HT-29 (cell line): ENCODE results near the gene NXPH2. TPM values are rescaled to one million over a fixed set of nuclear protein-coding genes. Genes with fewer than 3 reads are reported as not detected.

Experiments
- DNase-seq: peaks from one replicate; pipeline ENCODE4 v3.0.0-alpha.2; 2015; ENCODE audit warnings: low spot score
- total RNA-seq: library from RNA; depleted of rRNA; stranded (reverse); fragments of >200 nt; shearing (Covaris generic); gene quantifications from 2 replicates; pipeline ENCODE4 v1.2.3, GENCODE V29; 2014; rRNA removed

The NXPH2 gene
- not detected in 2 replicates for total RNA-seq

DNA sequence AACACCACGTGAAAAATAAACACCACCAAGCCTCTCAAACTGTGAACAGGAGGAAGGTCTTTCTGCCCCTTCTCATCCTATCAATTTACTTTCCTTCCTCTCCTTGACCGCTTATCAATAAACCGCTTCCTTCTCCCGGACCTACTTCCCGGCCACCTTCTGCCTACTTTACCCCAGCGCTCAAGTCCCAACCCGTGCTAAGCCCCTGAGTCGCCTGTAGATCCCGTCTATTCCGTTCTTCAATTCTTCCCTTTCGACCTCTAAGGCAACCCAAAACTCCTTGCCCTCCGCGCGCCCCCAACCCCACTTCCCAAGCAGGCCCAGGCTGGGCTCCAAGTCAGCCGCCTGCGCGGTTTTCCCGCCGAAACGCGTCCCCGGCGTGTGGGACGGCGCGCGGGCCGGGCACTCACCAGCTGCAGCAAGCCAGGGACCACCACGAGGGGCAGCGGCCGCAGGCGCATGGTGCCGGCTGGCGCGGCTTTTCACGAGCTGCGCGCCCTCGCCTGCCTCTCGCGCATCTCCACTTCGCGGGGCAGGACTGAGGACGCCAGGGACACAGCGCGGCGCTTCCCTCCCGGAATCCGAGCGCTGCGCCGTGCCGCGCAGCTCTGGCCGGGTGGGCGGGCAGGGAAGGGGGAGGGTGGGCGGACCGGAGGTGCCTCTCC is at the start of gene NXPH2:
NXPH2 (minus strand) TSS at position 610 of the 665 bp plus-strand sequence; CDS start at position 461, 149 bp downstream.
- DNase-seq: no peak

DNA sequence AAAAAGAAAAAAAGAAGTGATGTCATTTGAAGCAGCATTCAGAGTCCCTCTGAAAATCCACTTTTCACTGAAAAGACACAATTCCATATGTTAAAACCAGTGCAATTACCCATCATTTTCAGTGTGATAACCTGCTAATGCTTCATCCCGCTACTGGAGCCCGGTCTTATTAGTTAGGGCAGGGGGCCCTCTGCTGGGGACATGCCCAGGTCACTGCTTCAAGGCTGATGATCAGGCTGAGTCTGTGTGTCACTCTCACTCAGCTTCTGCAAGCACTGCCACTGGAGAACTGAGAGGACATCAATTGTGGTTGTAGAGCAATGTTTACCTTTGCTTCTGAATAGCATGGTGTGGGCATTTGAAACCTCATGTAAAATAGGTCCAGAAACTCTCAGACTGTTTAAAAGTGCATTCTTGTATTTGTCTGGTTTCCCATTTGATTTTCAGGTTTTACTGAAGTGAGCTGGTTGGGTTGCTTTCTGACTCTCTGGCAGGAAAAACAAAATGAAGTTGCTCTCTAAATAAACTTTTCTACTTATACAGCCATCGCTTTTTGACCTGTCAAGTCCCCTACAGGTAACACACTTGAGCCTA is 49.2 kb upstream of the NXPH2 start:
- peak; percentile 69 for DNase-seq

DNA sequence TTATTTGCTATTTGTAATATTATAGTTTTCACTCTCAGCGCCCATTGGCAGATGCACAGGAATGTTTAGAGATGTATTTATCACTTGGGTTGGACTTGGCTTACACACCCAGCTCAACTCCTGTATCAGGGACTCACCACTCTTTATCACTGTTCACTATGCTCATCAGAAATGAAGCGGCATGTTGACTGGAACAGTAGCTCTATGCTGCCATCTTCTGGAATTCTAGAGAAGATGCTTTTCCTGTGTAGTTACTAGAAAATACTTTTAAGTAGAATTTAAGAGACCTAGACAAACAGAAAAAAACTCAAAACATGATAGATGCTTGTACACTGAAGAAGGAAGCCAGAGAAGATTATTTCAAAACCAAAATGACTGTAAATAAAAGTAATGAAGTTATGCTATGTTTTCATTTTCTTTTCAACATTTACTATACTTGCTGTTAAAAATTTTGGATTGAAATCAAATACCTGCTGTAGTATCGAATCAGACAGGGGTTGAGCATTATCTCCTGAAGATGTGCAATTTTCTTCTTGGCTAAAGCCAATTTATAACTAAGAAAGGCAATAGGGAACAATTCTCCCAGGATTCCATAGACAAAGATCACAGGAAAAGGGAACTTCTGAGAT is 47.4 kb upstream of the NXPH2 start:
- peak; percentile 86 for DNase-seq

DNA sequence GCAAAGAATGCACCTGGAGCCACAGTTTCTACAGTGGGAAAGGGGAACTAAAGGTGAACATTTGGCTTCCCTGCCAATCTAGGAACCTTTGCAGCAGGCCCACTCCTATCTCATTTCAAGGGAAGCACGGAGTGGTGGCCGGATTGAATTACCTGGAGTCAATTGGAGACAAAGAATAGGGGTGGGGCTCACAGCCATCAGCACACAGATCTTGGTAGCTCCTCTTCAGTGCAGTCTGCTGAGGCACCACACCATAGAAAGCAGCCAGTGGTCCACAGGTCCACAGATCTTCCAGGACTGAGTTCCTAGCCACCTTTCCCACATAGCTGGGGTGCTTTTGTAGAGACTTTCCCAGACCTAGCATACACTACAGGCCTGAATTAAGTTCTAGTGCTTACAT is 43.5 kb upstream of the NXPH2 start:
- DNase-seq: no peak

DNA sequence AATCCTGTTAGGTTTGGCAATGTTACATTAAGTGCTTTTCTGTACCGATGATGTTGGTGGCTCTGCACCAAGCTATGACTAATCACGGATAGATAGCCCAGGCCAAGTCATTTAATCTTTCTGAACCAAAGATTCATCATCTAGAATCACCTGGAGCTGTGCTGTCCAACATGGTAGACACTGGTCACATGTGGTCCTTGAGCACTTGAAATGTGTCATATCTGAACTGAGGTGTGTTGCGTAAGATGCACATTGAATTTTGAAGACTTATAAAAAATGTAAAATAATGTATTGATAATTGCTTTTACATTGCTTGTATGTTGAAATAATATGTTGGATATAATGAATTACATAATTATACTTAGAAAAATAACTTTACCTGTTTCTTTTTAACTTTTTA is 39.8 kb upstream of the NXPH2 start:
- DNase-seq: no peak

DNA sequence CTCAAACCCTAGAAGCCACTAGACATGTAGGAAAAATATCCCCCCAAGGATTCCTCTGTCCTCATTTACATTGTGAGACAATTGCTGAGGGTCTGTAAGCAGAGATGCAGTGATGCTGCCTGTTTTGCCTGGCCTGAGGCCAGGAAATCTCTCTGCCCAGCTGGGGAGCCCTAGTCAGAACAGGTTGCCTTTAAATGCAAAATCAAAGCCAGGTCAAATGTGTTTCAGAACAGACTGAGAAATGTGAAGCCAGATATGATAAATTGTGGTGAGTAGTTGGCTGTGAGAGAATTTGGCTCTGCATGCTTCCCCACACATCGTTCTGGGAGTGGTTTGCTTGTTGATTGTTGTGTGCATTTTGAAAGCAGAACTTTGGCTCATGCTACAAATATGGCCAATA is 38.4 kb upstream of the NXPH2 start:
- DNase-seq: no peak

DNA sequence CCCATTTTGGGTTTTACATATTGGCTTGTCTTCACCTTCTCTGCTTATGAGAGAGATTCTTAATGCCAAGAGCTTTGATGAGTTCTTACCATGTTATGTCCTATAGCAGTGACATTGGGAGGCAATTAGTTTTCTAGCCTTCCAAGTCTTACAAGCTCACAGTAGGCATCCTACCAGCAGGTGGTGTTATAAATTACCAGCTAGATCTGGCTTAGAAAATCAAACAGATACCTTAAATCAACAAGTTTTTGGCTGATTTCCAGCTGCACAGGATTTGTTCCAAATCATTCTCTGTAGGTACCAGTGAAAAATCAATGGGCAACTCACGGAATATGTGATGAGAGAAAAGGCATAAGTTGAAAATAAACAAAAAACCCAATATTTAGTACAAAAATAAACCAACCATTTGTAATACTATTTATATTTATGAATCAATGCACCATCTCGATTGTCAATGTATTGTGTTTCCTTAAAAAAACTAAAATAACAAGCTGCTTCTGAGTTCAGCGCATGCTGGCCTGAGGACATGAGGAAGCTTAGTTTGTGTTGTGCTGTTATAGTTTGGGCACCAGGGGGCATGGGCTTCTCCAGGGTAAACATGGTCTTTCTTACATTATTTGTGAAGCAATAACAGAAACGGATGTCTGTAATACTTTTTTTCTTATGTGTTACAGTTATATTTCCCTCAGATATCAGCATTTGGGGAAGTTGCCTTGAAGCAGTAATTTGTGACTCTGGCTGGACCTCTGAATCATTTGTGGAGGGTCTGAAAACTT is 34.1 kb upstream of the NXPH2 start:
- DNase-seq: peak; percentile 33

DNA sequence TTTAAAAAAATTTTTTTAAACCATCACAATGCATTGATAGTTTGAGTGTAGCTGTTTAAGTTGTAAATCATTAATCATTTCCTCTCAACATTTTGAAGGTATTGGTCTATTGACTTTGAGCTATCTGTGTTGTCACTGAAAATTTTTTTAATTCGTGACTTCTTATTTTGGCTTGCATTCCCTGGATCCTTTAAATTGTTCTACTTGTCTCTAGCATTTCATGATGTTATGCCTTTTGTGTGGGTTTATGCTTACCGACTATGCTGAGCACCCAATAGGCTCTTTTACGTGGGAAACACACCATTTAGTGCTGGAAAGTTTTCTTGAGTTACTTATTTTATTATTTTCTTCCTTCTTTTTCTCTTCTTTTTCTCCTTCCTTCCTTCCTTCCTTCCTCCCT is 31.2 kb upstream of the NXPH2 start:
- DNase-seq: no peak

DNA sequence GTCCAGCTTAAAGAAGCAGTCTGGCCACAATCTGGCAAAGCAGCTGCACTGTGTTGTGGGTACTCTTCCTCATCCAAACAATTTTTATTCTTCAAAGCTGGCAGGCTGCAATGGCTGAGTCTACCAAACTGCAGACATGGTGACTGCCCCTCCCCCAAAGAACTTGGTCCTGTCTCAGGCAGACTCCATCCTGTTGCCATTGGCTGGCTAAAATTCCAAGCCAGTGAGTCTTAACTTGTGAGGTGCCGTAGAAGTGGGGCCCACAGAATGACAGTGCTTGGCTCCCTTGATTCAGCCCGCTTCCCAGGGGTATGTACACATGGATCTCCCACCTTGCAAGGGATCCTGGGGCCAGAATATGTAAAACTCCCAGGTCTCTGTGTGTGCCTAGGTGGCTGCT is 14.5 kb upstream of the NXPH2 start:
- DNase-seq: no peak

DNA sequence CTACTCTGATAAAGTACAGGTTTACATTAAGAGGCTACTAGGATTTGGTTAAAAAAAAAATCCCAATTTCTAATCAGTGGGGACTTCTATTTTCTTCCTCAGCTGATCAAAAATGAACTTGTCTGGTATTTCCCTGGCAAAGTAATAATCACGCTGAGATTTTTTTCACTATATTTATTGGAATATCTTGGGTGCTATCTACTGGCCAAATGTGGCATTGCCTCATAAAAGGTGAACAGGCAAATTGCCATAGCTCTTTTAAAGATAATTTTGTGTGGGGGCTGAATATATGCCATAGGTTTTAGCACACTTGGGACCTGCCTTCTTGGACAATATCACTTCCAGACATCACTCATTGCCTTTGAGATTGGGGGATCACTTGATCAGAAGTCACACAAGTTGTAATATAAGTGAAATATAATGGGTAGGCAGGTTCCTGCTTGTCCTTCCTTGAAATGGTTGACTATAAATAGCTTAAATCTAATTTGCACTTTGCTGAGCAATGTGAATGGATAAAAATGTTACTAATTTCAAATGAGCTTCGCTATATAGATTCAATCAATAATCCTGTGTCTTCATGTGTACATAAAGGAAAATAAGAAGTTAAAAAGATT is 7.0 kb upstream of the NXPH2 start:
- peak; percentile 47 for DNase-seq

DNA sequence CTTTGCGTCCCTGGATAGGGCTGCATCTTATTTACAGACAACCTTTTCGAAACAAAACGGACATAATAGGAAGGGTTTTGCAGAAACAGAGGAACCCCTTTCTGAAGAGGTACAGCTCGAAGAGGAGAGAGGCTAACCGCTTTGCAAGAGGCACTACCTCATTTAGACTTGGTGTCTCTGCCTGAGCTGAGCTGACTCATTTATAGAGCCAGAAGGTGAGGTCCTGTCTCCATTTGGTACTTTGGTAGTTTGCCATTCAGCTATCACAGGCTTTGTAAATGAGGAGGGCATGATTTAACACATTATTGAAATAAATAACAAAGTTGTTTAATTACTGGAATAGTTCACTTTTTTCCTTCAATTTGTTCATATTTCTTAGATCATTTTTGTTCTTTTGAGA is 2.2 kb upstream of the NXPH2 start:
- no peak for DNase-seq

DNA sequence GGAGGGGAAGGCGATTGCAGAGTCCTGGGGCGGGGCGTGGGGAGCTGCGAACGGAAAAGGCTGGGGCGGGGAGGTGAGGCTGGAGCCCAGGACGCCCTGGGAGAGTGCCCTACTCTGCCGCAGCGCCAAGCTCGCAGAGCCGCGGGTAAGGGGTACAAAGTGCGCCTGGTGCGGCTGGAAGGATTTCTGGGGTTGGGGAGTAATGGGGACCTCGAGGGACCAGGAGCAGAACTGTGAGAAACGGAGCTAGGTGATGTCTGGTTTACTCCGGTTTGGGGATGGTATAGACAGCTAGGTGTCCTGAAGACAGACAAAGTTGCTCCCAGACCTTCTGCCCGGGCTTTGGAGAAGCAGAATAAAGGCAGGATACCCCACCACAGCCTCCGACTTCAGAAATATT is 718 bp upstream of the NXPH2 start:
- DNase-seq: no peak

DNA sequence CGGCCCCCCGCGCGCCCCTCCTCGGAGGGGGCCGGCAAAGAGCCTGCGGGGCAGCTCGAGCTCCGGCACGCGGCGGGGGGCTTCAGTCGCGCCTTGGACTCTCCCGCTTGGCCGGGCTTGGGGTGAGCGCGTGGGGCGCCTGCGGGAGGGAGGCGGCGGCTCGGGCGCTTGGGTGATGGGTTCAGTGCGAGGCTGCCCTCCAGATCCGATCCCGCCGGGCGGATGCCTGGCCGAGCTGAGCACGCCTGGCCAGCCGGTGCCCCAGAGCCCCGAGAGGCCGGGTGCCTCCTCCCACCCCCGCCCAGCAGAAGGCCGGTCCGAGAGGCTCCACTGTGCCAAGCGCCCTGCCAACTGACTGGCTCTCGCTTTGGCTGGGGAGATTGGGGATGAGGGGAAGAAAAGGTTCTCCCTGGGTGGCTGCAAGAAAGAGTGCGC is 273 bp upstream of the NXPH2 start:
- DNase-seq: no peak

DNA sequence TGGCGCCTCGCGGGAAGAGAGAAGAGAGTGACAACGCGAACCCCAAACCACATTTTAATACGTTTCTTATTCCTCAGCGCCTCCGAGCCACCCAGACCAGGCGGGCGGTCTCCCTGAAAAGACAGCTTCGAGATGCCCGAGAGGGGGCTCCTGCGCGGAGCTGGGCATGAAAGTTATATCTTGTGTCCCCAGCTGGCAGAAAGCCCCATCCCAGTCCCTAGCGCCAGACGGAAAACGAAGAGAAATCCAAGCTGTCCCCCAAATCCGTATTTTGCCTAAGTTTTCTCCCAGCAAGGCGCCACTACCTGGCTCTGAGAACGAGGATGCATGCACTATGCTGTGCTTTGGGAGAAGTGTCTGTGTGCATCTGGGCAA is 797 bp downstream of the NXPH2 start:
- DNase-seq: no peak

DNA sequence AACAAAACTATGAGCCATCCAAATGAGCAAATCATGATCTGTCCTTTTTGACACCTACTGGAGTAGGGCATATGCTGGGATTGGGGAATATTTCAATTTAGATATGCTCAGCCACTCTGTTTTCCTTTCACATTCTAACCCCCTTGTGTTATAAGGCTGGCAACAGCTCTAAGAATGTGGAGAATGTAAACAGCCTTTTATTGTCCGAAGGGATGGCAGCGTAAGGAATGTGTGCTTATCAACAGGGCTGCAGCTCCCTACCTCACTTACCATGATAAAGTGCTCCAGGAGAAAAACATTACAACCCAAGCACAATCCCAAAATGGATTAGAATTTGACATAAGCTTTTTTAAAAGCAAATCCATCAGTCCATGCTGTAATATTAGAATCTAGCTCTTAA is 2.2 kb downstream of the NXPH2 start:
- no peak for DNase-seq

DNA sequence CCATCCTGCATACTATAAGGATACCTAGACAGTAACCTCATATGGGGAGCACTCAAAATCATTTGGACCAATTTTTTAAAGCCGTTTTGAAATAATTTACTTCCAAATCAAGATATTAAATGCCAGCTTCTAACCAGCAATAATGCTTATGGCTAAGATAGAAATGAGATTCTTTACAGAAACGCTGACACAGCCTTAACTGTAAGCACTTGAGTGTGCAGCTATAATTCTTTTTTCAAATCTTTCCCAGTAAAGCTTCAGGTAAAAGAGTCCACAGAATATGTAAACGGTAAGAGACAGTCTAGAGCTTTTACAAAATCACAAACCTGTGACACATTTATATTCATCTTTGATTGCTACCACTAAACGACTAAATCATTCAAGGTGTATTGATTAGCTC is 4.5 kb downstream of the NXPH2 start:
- no peak for DNase-seq

DNA sequence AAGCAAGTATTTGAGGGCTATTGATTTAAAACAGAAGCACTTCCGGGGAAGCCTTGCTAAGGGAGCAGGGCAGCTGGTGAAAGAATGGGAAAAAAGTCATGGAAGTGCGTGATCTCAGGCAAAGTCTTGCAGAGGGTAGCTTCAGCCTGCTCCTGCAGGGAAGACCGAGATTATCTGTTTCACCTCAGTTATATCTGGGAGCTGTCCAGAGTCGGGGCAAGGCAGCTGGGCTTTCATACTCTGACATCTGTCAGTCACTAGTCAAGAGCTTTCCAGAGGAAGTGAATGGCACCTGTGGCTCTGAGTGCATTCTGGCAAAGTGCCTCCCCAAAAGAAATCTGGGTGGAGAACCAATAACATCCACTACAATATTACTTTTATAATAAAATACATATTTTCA is 8.7 kb downstream of the NXPH2 start:
- no peak for DNase-seq

DNA sequence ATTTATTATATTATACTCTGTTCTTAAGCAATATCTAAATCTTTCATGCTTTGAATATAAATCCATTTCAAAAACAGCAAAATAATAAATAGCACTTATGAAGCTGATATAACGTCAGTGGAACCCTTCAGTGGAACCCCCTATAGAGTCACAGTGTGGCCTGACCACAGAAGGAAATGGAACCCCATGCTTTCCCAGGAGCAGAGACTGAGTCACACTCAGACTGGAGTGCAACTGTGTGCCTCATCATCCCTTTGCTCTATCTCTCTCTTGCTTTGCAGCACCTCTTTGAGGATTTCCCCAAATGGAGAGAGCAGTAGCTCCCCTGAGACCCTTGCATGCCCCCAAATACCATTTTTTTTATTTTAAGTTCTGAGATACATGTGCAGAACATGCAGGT is 13.1 kb downstream of the NXPH2 start:
- no peak for DNase-seq

DNA sequence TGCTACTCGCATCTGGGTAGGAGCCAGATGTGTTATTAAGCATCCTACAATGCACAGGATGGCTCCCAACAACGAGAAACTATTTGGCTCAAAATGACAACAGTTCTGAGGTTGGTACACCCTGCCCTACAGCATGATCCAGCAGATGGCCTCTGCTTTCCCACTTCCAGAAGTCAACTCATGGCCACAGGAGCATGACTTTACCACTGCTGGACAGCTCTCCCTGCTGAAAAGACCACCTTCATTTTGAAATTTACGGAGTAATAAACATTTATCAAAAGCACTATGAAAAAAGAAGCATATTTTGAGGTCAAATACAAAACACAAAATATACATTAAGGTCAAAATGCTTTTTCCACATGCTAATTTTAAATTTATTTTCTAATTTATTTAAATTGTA is 13.7 kb downstream of the NXPH2 start:
- DNase-seq: no peak

DNA sequence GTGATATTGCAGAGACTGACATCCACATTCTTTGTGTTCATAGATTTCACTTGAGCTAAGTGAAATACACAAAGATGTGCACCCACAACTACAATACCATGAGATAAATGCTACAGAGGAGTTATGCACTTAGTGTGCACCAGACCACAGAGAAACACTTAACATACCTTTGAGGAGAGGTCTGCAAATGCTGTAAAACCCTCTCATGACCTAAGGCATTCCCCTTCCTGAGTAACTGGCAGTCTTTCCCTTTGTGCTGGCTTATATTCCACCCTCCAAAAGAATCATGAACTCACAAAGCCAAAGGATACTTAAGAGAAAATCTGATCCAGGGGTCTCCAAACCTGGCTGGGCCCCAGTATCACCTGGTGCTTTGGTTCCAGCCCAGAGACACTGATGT is 16.2 kb downstream of the NXPH2 start:
- no peak for DNase-seq

DNA sequence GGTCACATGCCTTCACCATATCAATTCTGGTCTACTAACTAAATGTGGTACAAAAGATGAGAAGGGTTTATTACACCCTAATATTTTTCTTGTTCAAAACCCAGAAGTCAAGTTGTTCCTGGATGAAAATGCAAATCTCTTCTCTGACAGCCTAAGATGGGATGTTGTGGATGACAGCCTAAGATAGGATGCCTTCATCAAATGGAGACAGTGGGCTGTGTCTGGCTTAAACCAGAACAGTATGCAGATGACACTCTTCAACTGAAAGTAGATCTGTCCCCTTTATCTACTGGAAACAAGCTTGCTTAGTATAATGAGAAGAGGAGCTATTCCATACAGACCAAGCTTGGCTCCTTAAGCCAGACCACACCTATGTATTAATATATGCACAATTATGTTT is 17.7 kb downstream of the NXPH2 start:
- no peak for DNase-seq

DNA sequence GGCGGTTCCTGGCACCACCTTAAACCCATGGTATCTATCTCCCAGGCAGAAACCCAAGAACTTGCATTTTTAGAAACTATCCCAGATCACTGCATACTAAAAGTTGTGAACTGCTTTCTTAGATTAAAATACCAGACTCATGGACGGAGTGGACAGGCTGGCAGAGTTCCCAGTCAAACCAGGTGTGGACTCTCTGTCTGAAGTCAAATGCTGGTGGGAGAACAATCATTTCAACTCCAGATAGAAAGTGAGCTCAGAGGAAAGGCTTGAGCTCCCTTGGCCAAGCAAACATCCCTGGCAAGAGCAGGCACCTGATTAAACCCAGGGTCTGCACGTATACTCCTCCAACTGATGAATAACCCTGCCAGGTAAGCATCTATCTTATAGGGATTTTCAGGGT is 19.5 kb downstream of the NXPH2 start:
- no peak for DNase-seq
